GM12878 (cell line): ENCODE results near the gene MCEMP1. TPM values are rescaled to one million over a fixed set of nuclear protein-coding genes. Genes with fewer than 3 reads are reported as not detected.

Source experiments
- ATAC-seq: fragments of 200-7000 bp; cut with Tn5 transposase; 3 replicates; pipeline ENCODE4 v1.9.1; 2020; ENCODE audit warnings: mild to moderate bottlenecking, moderate library complexity
- BruUV-seq: library from RNA; stranded (reverse); fragments of 400-500 nt; replicated peaks from 2 replicates; lab custom pipeline; 2021; lab: Mats Ljungman, UMichigan
- CTCF ChIA-PET: fragments of 300-600 bp; sonication (Branson Sonifier 250); formaldehyde crosslinking; extraction: SDS; loops from one replicate; lab custom pipeline; 2021; ENCODE audit warnings: inconsistent platforms; lab: Yijun Ruan, JAX
- POLR2A ChIA-PET: fragments of 350-600 bp; formaldehyde crosslinking; extraction: SDS; loops from one replicate; lab custom pipeline; 2021; ENCODE audit warnings: inconsistent platforms; lab: Charles Lee
- RAD21 ChIA-PET: fragments of 300-600 bp; sonication (Branson Sonifier 250); formaldehyde crosslinking; loops from one replicate; lab custom pipeline; 2023; ENCODE audit warnings: antibody characterized with exemption; ENCODE audit not compliant: unreplicated experiment; lab: Charles Lee
- SMC1A ChIA-PET: fragments of 300-600 bp; sonication (Branson Sonifier 250); formaldehyde crosslinking; loops from one replicate; lab custom pipeline; 2023; ENCODE audit not compliant: unreplicated experiment, uncharacterized antibody; lab: Charles Lee
- DNase-seq: peaks from one replicate; pipeline ENCODE4 v3.0.0-alpha.2; 2011; ENCODE audit warnings: low read depth, low spot score
- FAIRE-seq: peaks from 3 replicates; lab custom pipeline; 2011; peaks lifted over from hg19 to GRCh38; lab: Jason Lieb, UNC
- H2AFZ ChIP-seq: 2 replicates; pipeline ENCODE4 v1.6.0; 2011; ENCODE audit warnings: low read depth, low read length, control low read depth; ENCODE audit not compliant: control insufficient read depth
- H3K27ac ChIP-seq: 2 replicates; pipeline ENCODE4 v1.5.1; 2011; ENCODE audit warnings: control low read depth; ENCODE audit not compliant: control insufficient read depth, insufficient read depth
- H3K27me3 ChIP-seq, 2 experiments: replicated peaks in 1 of 2; 2 replicates each; pipeline versions ENCODE4 v1.6.0 to v1.6.1; 2011; ENCODE audit warnings: low read length in 1 of 2; ENCODE audit not compliant: control insufficient read depth in 2 of 2, insufficient read depth in 2 of 2
- H3K36me3 ChIP-seq, 2 experiments: 2 replicates each; pipeline ENCODE4 v1.5.1; 2011; ENCODE audit warnings: low read length in 1 of 2; ENCODE audit not compliant: control insufficient read depth in 2 of 2, insufficient read depth in 2 of 2
- H3K4me1 ChIP-seq: 2 replicates; pipeline ENCODE4 v1.6.1; 2011; ENCODE audit warnings: mild to moderate bottlenecking, low read length, moderate library complexity, mixed read lengths; ENCODE audit not compliant: control insufficient read depth, insufficient read depth
- H3K4me2 ChIP-seq: 2 replicates; pipeline ENCODE4 v1.6.0; 2011; ENCODE audit warnings: control low read depth; ENCODE audit not compliant: control insufficient read depth, insufficient read depth
- H3K4me3 ChIP-seq: fragments of 200-600 bp; sonication (generic); 2 replicates; pipeline ENCODE4 v1.5.1; 2016
- H3K79me2 ChIP-seq: 2 replicates; pipeline ENCODE4 v1.6.0; 2011; ENCODE audit warnings: low read length; ENCODE audit not compliant: control insufficient read depth, insufficient read depth
- H3K9ac ChIP-seq: 2 replicates; pipeline ENCODE4 v1.8.0; 2011; ENCODE audit warnings: low read length, control low read depth, mixed read lengths; ENCODE audit not compliant: control insufficient read depth, insufficient read depth
- H3K9me3 ChIP-seq: replicated peaks from 3 replicates; pipeline ENCODE4 v1.5.1; 2011; ENCODE audit warnings: mild to moderate bottlenecking, low read length; ENCODE audit not compliant: control insufficient read depth, insufficient read depth
- H4K20me1 ChIP-seq: 2 replicates; pipeline ENCODE4 v1.6.0; 2011; ENCODE audit not compliant: control insufficient read depth, insufficient read depth
- IKZF1 ChIP-seq: fragments of 450-650 bp; conservative IDR thresholded peaks from 2 replicates; pipeline ENCODE4 v1.6.1; 2017; ENCODE audit warnings: antibody characterized with exemption, mild to moderate bottlenecking
- MXI1 ChIP-seq: fragments of 150-350 bp; IDR thresholded peaks from 2 replicates; pipeline ENCODE4 v1.6.1; 2011; ENCODE audit warnings: low read depth, mild to moderate bottlenecking, inconsistent platforms, low read length, improper control_type of control experiment
- MYC ChIP-seq: IDR thresholded peaks from 2 replicates; pipeline ENCODE4 v1.6.1; 2011; ENCODE audit warnings: mild to moderate bottlenecking, low read length, moderate library complexity, inconsistent platforms; ENCODE audit not compliant: insufficient read depth, insufficient replicate concordance, insufficient read length, severe bottlenecking
- RCOR1 ChIP-seq: conservative IDR thresholded peaks from 2 replicates; pipeline ENCODE4 v1.6.1; 2012; ENCODE audit warnings: low read depth, low read length, improper control_type of control experiment
- RELA ChIP-seq: fragments of 450-650 bp; IDR thresholded peaks from 2 replicates; pipeline ENCODE4 v1.8.0; 2014; ENCODE audit warnings: borderline replicate concordance; ENCODE audit not compliant: partially characterized antibody
- SMC3 ChIP-seq: IDR thresholded peaks from 2 replicates; pipeline ENCODE4 v1.6.1; 2011; ENCODE audit warnings: low read length, improper control_type of control experiment, borderline replicate concordance
- SPI1 ChIP-seq: IDR thresholded peaks from 2 replicates; pipeline ENCODE4 v1.6.1; 2011; ENCODE audit warnings: low read depth, mild to moderate bottlenecking, low read length, moderate library complexity, borderline replicate concordance; ENCODE audit not compliant: insufficient read depth
- TCF12 ChIP-seq: IDR thresholded peaks from 2 replicates; pipeline ENCODE4 v1.6.1; 2011; ENCODE audit warnings: low read depth, mild to moderate bottlenecking, low read length
- ZNF207 ChIP-seq: fragments of 450-650 bp; IDR thresholded peaks from 2 replicates; pipeline ENCODE4 v1.6.1; 2014; ENCODE audit warnings: antibody characterized with exemption, mild to moderate bottlenecking, borderline replicate concordance
- ZNF274 ChIP-seq: IDR thresholded peaks from one replicate; pipeline ENCODE4 v1.8.0; 2011; ENCODE audit not compliant: insufficient read length, insufficient read depth
- WGBS: methylation state at CpG from one replicate; pipeline ENCODE4 v1.1.6; 2016; ENCODE audit warnings: low lambda C conversion rate; ENCODE audit not compliant: insufficient replicate concordance, insufficient coverage; ENCODE audit errors: missing lambda C conversion rate; 5-methylcytosine and 5-hydroxymethylcytosine counted together
- in situ Hi-C: fragments of 300-500 bp; cut with MboI; formaldehyde crosslinking; loops from 9 replicates; pipeline ENCODE4 v1.14.3; 2018; ENCODE audit warnings: mixed read lengths
- intact Hi-C: fragments of 100-400 bp; cut with micrococcal nuclease; formaldehyde crosslinking; loops from one replicate; pipeline ENCODE4 v1.14.2; 2022; ENCODE audit not compliant: unreplicated experiment
- polyA plus RNA-seq, 11 experiments: library from polyadenylated mRNA; depleted of rRNA in 4 of 11; unstranded in 6 of 11; stranded (reverse) in 5 of 11; fragments of >200 nt; fragmentation: Nextera tagmentation in 4 of 11; fragmentation: Illumina TruSeq in 1 of 11; extraction: Ambion mirVana in 4 of 11; extraction: Trizol in 1 of 11; gene quantifications; 1 replicate in 1 of 11; 2 replicates in 10 of 11; pipeline versions ENCODE4 v1.2.1 to v1.2.3, GENCODE V29; 2011 to 2016; ENCODE audit warnings: inconsistent platforms in 2 of 11, missing spikeins in 2 of 11, low read depth in 1 of 11
- total RNA-seq, 4 experiments: library from RNA; depleted of rRNA in 3 of 4; stranded (reverse); fragments of >200 nt in 3 of 4; fragmentation: Illumina TruSeq in 1 of 4; extraction: Trizol in 1 of 4; gene quantifications; 2 replicates each; pipeline versions ENCODE4 v1.2.1 to v1.2.3, GENCODE V29; 2013 to 2021
- TF ChIP-seq, protein P1 (sequence below): fragments of 450-650 bp; IDR thresholded peaks from 2 replicates; pipeline ENCODE4 v1.6.1; 2014; ENCODE audit warnings: mild to moderate bottlenecking
- TF ChIP-seq, protein P2 (sequence below): fragments of 450-650 bp; IDR thresholded peaks from 2 replicates; pipeline ENCODE4 v1.6.1; 2018; ENCODE audit warnings: borderline replicate concordance, mild to moderate bottlenecking; ENCODE audit not compliant: partially characterized antibody
- TF ChIP-seq, protein P3 (sequence below): IDR thresholded peaks from 2 replicates; pipeline ENCODE4 v1.6.1; 2012; ENCODE audit warnings: low read length, inconsistent platforms

Gene MCEMP1
- total and polyA plus RNA-seq, 10 of the 15 experiments (the other 5 are each of a cell fraction or from before 2014, with no cell fraction given) = 0.08 to 0.55 (median 0.26) TPM; not detected in 1

DNA sequence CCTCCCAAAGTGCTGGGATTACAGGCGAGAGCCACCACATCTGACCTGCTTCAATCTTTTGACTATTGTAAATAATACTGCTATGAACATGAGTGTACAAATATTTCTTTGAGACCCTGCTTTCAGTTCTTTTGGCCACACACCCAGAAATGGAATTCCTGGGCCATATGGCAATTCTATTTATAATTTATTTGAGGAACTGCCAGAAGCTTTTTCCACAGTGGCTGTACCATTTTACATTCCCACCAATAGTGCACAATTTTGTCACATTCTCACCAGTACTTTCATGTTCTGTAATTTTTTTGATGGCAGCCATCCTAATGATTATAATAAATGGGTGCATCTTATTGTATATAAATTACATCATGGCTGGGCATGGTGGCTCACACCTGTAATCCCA is 38.8 kb downstream of the MCEMP1 start:
- no peaks in the 10 kb centered on the region for H3K27me3 ChIP-seq
- H3K9me3 ChIP-seq = peaks cover 8% of the 10 kb centered on the region; the same call in 2 of the 3 replicates
- no peaks in the 10 kb centered on the region for H4K20me1 ChIP-seq
- no peaks in the 10 kb centered on the region for H3K36me3 ChIP-seq
- TF ChIP-seq IKZF1 (no peak), TCF12 (no peak), ZNF274 (no peak), MYC (no peak)
- TF ChIP-seq, all 136 proteins: peak for 0
- Histone ChIP-seq H3K27ac (no peak overlapping the region), H2AFZ (no peak overlapping the region), H3K4me2 (no peak overlapping the region), H3K79me2 (no peaks in the 10 kb centered on the region), H3K4me1 (peaks cover 11% of the 10 kb centered on the region), H3K4me3 (no peak overlapping the region), H3K9ac (no peak overlapping the region)
- 100% methylated on average over 1 of the region's 1 CpG for WGBS
- RAD21 ChIA-PET = no interaction called here
- ATAC-seq (no peak), FAIRE-seq (no peak), DNase-seq (no peak)
- POLR2A ChIA-PET = interaction anchor here (0.7 to 0.9 kb wide), 2 partner anchors 9 to 81 kb away, joined by 3 read pairs; no protein-coding TSS in a partner anchor
- intact Hi-C loops (no loop called here), in situ Hi-C loops (no loop called here)
- no TSS peak for BruUV-seq
- CTCF ChIA-PET = no interaction called here
- SMC1A ChIA-PET = no interaction called here

DNA sequence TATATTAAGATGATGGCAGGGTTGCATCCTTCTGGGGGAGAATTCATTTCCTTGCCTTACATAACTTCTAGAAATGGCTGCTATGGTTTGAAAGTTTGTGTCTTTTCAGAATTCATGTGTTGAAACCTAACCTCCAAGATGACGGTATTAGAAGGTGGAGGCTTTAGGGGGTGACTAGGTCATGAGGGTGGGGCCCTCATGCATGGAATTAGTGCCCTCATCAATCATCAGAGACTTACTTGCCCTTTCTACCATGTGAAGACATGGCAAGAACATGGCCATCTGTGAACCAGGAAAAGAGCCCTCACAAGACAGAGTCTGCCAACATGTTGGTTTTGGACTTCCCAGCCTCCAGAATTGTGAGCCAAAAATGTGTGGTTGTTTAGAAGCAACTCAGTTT is 39.9 kb downstream of the MCEMP1 start:
- ChIA-PET CTCF (no interaction called here), RAD21 (no interaction called here), POLR2A (interaction anchor here (1.0 kb wide), 1 partner anchor 18 kb away, joined by 3 read pairs; no protein-coding TSS in a partner anchor), SMC1A (no interaction called here)
- Histone ChIP-seq H3K36me3 (no peaks in the 10 kb centered on the region), H4K20me1 (no peaks in the 10 kb centered on the region), H3K9ac (no peak overlapping the region), H3K4me2 (no peak overlapping the region), H3K79me2 (no peaks in the 10 kb centered on the region), H3K27me3 (no peaks in the 10 kb centered on the region), H3K9me3 (peaks cover 8% of the 10 kb centered on the region; the same call in 2 of the 3 replicates), H3K4me3 (no peak overlapping the region), H3K4me1 (peaks cover 13% of the 10 kb centered on the region), H3K27ac (no peak overlapping the region), H2AFZ (no peak overlapping the region)
- FAIRE-seq = no peak
- 100% methylated on average over 1 of the region's 1 CpG for WGBS
- ATAC-seq = no peak
- in situ Hi-C loops (no loop called here), intact Hi-C loops (no loop called here)
- BruUV-seq = no TSS peak
- DNase-seq = no peak
- no peak for TF ChIP-seq RCOR1
- TF ChIP-seq, protein P1, sequence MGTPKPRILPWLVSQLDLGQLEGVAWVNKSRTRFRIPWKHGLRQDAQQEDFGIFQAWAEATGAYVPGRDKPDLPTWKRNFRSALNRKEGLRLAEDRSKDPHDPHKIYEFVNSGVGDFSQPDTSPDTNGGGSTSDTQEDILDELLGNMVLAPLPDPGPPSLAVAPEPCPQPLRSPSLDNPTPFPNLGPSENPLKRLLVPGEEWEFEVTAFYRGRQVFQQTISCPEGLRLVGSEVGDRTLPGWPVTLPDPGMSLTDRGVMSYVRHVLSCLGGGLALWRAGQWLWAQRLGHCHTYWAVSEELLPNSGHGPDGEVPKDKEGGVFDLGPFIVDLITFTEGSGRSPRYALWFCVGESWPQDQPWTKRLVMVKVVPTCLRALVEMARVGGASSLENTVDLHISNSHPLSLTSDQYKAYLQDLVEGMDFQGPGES = no peak
- TF ChIP-seq ZNF207 = no peak
- no peak for TF ChIP-seq RELA
- TF ChIP-seq SPI1 = no peak
- TF ChIP-seq, protein P2, sequence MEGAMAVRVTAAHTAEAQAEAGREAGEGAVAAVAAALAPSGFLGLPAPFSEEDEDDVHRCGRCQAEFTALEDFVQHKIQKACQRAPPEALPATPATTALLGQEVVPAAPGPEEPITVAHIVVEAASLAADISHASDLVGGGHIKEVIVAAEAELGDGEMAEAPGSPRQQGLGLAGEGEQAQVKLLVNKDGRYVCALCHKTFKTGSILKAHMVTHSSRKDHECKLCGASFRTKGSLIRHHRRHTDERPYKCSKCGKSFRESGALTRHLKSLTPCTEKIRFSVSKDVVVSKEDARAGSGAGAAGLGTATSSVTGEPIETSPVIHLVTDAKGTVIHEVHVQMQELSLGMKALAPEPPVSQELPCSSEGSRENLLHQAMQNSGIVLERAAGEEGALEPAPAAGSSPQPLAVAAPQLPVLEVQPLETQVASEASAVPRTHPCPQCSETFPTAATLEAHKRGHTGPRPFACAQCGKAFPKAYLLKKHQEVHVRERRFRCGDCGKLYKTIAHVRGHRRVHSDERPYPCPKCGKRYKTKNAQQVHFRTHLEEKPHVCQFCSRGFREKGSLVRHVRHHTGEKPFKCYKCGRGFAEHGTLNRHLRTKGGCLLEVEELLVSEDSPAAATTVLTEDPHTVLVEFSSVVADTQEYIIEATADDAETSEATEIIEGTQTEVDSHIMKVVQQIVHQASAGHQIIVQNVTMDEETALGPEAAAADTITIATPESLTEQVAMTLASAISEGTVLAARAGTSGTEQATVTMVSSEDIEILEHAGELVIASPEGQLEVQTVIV = no peak
- no peak for TF ChIP-seq SMC3
- TF ChIP-seq, protein P3, sequence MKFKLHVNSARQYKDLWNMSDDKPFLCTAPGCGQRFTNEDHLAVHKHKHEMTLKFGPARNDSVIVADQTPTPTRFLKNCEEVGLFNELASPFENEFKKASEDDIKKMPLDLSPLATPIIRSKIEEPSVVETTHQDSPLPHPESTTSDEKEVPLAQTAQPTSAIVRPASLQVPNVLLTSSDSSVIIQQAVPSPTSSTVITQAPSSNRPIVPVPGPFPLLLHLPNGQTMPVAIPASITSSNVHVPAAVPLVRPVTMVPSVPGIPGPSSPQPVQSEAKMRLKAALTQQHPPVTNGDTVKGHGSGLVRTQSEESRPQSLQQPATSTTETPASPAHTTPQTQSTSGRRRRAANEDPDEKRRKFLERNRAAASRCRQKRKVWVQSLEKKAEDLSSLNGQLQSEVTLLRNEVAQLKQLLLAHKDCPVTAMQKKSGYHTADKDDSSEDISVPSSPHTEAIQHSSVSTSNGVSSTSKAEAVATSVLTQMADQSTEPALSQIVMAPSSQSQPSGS = no peak
- TF ChIP-seq MXI1 = no peak
